Measurements from ENCODE around the gene PLEKHA7.

Gene PLEKHA7

DNA sequence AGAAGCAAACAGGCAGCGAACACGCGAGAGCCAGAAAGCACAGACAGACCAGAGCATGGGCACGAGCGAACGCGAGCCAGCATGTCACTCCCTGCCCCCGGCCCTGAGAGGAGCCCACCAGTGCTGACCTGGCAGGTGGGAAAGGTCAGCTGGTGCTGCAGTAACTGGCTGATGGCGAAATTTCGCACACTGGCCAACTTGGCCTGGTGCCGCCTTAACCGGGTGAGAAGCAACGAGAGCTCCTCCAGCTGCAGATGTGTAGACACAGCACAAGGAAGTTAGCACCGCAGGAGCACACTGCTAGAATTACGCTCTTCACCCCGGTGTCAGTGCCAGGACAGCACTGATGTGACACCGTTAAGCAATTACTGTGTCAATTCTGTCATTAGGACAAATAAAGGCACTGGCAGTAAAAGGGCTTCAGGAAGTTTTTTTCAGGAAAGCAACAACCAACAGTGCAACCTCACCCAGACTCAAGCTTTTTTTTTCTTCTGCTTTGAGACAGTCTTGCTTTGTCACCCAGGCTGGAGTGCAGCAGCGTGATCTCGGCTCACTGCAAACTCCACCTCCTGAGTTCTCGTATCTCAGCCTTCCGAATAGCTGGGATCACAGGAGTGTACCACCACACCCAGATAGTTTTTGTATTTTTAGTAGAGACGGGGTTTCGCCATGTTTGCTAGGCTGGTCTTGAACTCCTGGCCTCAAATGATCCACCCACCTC lies 199.0 kb downstream of the PLEKHA7 start:
- no peak for DNase-seq (ENCODE audit: low read depth in 4 of 4, low spot score in 1 of 4)

DNA sequence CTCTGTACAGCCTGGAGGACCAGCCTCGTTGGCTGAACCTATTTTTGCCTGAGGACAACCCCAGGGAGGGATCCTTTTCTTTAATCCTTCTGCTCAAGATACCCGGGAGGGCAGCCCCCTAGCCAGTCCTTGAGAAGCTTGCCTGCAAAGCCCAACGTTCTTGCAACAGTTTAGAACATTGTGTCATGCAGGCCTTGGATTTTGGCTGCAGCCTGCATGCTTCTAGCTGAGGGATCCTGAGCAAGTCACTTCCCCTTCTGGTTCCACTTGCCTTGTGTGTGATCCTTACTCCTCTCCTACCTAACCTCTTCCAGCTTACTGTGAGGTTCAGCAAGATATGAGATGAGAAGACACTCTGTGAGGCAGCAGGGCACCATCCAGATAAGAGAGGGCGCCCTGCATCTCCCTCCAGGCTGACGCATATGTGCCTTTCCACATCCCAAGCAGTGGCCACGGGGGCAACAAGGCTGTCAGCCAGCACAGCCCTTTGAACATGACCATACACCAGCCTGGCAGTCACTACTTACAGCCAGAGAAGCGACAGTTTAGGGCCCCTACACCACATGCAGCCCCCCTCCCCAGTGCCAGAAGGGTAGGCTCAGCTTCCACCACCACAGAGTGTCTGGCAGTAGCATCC lies 199.7 kb downstream of the PLEKHA7 start:
- no peak for DNase-seq (ENCODE audit: low read depth in 4 of 4, low spot score in 1 of 4)

- no peak for DNase-seq (ENCODE audit: low read depth in 4 of 4, low spot score in 1 of 4)
Observed at GRCh38 chr11:16813126-16813525, 201.1 kb downstream of the PLEKHA7 start.

- no peak for DNase-seq (ENCODE audit: low read depth in 4 of 4, low spot score in 1 of 4)
Observed at GRCh38 chr11:16812274-16812673, 201.9 kb downstream of the PLEKHA7 start.

DNA sequence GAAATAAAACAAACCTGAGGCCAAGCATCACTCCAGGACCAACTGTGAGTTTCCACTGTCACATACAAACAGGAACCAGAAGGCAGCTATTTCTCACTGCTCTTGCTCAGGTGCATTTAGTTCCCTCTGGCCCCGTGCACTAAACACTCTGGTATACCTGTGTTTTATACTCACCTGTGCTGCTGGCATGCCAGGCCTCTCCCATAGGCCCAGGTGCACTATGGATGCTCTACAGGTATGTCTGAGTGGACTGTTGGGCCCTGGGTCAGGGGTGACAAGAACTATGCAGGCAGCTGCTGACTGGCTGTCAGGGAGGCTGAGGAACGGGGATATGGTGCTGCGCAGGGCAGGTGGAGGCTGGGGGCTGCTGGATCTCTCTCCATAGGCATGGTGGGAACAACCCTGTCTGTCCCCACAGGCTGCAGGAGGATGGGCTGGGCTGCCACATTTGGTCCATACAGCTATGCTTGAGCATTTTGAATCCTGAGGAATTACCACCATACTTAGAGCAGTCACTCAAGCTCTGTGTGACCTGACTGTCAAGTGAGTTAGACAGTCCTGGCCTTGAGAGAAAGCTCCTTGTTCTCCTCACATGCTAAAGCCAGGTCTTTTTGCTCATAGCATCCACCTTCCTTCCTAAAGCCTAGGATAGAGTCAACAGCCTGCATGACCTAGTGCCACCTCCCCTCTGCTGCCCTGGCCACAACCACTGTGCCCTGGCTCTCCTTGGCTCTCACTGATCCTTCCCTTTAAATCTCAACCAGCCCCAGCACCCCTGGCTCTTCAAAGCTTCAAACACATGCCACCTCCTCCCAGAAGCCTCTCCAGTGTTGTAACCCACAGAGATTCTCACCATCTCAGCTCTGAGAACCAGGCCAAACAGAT lies 202.8 kb downstream of the PLEKHA7 start:
- no peak for DNase-seq (ENCODE audit: low read depth in 4 of 4, low spot score in 1 of 4)

- DNase-seq (ENCODE audit: low read depth in 4 of 4, low spot score in 1 of 4): no peak
Observed at GRCh38 chr11:16809886-16810668, 204.1 kb downstream of the PLEKHA7 start.

- DNase-seq (ENCODE audit: low read depth in 4 of 4, low spot score in 1 of 4): no peak
Observed at GRCh38 chr11:16807306-16807705, 206.9 kb downstream of the PLEKHA7 start.

GRCh38 chr11:16806791-16807190 lies 207.4 kb downstream of the PLEKHA7 start:
- DNase-seq (ENCODE audit: low read depth in 4 of 4, low spot score in 1 of 4): no peak

- DNase-seq (ENCODE audit: low read depth in 4 of 4, low spot score in 1 of 4): no peak
Observed at GRCh38 chr11:16805938-16806337, 208.3 kb downstream of the PLEKHA7 start.

DNA sequence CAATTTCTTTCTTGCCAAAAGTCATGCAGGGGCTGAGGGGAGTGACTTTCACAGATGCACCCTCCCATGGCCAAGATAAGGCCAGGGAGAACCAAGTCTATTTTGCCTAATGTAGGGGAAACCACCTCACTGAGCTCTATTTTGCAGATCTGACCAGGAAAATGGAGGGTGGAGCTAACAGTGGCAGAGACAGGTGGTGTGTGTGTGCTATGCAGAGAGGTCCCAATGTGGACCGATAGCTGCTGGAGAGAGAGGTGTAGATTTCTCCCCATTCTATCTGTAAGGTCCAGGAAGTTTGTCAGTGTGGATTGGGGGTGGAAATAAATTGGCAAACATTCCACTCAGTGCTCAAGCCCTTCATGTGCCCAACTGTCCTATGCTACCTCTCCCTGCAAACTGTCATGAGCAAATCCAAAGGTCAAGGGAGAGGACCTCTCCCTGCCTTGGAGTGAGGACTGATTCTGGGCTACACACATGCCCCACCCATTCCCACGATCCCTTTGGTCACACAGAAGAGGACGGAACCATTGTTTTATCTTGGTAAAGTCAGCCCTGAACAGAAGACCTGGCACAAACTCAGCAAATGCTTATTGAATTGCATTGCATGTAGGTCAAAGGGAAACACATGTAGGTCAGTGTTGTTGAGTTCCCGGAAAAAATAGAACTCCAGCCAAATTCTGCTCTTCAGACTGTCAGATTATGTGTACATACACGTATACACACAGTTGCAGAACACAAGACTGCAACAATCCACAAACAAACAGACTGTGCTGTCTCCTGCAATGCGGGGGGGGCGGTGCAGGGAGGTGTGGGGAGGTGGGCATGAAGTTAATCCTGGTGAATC lies 209.9 kb downstream of the PLEKHA7 start:
- DNase-seq (ENCODE audit: low read depth in 4 of 4, low spot score in 1 of 4): no peak

DNA sequence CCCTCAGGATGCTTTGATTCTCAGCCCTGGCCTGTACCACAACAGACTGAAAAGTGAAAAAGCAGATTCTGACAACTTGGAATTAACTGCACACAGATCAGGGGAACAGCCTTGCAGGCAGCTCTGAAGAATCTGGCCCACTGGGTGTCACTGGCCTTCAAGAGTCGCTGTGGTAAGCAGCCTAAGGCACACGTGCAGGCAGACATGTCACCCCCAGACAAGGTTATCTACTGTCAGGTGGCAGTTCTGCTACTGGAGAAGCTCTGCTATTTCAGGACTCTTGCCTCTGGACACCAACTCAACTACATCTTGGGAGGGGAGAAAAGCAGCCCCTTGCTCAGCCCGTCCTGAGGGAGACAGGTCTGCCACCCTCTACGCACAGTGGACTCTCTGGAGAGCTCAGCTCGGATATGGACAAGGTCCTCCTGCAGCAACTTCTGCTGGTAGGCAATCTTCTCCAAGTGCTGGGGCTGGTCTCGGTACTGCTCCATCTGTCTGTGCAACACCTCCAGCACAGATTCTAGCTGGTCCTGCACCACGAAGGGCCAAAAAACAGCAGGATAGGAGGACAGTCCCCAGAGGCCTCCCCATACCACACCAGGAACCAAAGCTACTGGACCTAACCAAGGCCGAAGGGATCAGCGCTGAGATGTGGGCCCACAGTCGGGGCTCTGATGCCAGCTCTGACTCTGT lies 212.8 kb downstream of the PLEKHA7 start:
- DNase-seq (ENCODE audit: low read depth in 4 of 4, low spot score in 1 of 4): no peak

DNA sequence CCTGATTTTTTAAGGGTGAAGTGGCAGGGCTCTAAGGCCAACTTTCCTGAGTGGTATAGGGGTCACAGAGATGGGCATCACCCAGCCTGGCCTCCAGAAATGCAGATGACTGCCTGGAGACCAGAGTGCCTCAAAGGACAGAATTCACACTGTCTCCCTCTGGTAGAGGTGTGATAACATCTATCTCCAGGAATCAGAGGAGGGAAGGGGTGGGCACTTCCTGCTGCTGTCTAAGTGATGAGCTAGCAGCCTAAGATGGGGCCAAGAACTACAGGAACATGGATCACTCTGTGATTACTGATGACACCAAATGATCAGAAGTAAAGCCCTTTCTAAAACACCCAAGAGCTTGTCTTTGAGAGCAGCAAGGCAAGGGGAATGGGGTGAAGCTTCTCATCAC lies 213.8 kb downstream of the PLEKHA7 start:
- DNase-seq (ENCODE audit: low read depth in 4 of 4, low spot score in 1 of 4): no peak

DNA sequence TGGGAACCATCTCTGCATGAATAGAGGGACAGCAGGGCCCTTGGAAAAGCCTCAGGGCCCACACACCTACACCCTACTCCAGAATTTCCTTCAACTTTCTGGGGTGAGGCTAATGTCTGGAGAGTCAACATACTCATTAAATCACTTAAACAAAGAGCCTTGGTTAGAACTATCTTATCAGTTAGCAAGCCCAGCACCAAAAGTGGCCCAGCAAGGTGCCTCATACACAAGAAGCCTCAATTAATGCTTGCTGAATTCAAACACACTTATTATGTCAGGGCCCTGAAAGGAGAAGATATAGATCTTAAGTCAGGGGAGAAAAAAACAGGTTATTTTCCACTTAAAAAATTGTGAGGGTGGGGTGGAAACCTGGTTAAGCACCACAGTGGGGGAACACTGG lies 214.3 kb downstream of the PLEKHA7 start:
- DNase-seq (ENCODE audit: low read depth in 4 of 4, low spot score in 1 of 4): no peak

GRCh38 chr11:16799221-16799620 lies 215.0 kb downstream of the PLEKHA7 start:
- no peak for DNase-seq (ENCODE audit: low read depth in 4 of 4, low spot score in 1 of 4)

- no peak for DNase-seq (ENCODE audit: low read depth in 4 of 4, low spot score in 1 of 4)
Observed at GRCh38 chr11:16797776-16798175, 216.4 kb downstream of the PLEKHA7 start.

- DNase-seq (ENCODE audit: low read depth in 4 of 4, low spot score in 1 of 4): no peak
Observed at GRCh38 chr11:16796311-16796710, 217.9 kb downstream of the PLEKHA7 start.

DNA sequence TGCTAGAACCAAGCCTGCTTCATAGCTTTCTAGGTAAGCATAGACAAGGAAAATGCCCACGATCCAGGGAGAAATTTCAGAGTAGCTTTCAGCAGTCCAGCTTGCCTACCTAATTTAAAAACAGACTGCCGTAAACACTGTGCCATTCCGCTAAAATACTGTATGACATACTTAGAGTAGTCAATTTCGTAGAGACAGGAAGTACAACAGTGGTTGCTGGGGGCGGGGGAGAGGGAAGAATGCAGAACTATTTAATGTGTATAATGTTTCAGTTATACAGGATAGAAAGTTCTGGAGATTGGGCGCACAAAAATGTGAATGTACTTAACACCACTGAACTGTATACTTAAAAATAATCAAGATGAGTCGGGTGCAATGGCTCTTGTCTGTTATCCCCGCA lies 219.1 kb downstream of the PLEKHA7 start:
- DNase-seq (ENCODE audit: low read depth in 4 of 4, low spot score in 1 of 4): no peak

DNA sequence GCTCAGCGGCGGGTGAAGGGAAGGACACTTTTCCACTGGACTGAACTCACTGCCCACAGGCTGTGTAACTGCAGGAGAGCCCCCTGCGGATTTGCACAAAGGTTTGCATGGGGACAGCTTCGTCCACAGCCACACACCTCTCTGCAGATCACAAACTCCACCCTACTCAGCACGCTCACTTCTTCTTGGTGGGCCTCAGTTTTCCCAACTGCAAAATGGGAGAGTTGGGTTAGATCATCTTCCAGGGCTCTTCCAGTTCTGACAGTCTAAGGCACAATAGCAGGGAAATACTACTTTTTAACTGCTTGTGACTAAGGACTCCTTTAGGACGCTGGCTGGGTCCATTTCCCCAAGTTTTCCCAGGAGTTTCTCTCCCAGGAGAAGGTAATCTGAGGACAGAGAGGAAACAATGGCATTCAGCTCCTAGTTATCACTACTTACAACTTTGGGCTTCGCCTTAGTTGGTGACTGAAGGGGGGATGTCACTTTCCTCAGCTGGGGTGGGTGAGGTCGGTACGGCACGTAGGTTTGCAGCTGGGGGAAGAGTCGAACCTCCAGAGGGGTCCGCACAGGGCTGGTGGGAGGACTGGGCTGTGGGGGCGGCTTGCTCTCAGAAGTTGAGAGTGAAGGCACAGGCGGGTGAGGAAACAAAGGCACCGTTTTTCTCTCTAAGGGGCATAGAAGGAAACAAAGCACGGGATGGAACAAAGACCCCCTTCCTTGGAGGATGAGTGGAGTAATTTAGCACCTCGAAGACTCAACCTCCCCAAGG lies 220.0 kb downstream of the PLEKHA7 start:
- DNase-seq (ENCODE audit: low read depth in 4 of 4, low spot score in 1 of 4): no peak

- no peak for DNase-seq (ENCODE audit: low read depth in 4 of 4, low spot score in 1 of 4)
Observed at GRCh38 chr11:16793511-16793910, 220.7 kb downstream of the PLEKHA7 start.
